DOHH2 (cell line): ENCODE results near the gene ATP10D.

Experiments
- H3F3A ChIP-seq: fragments of 200-600 bp; sonication (generic), shearing (Covaris generic); 2 replicates; pipeline ENCODE4 v1.6.0; 2016; ENCODE audit warnings: antibody characterized with exemption, mild to moderate bottlenecking; ENCODE audit not compliant: control insufficient read depth, insufficient read depth
- H3K27ac ChIP-seq: fragments of 200-600 bp; sonication (generic); 2 replicates; pipeline ENCODE4 v1.5.1; 2014; ENCODE audit warnings: low read depth, mild to moderate bottlenecking, low read length, moderate library complexity
- H3K27me3 ChIP-seq: fragments of 200-600 bp; sonication (generic); 2 replicates; pipeline ENCODE4 v1.6.1; 2014; ENCODE audit warnings: mild to moderate bottlenecking, low read length, mixed read lengths; ENCODE audit not compliant: control insufficient read depth
- H3K36me3 ChIP-seq: fragments of 200-600 bp; sonication (generic); 2 replicates; pipeline ENCODE4 v1.6.1; 2014; ENCODE audit warnings: mild to moderate bottlenecking, low read length, moderate library complexity, mixed read lengths; ENCODE audit not compliant: control insufficient read depth
- H3K4me1 ChIP-seq: fragments of 200-600 bp; sonication (generic); 2 replicates; pipeline ENCODE4 v1.6.1; 2014; ENCODE audit warnings: mild to moderate bottlenecking, low read length, mixed read lengths; ENCODE audit not compliant: control insufficient read depth
- H3K4me2 ChIP-seq: fragments of 200-600 bp; sonication (generic); 2 replicates; pipeline ENCODE4 v1.6.0; 2014; ENCODE audit warnings: mild to moderate bottlenecking, low read length, moderate library complexity
- H3K4me3 ChIP-seq: fragments of 200-600 bp; sonication (generic); 2 replicates; pipeline ENCODE4 v1.5.1; 2014; ENCODE audit warnings: mild to moderate bottlenecking, low read length, mixed read lengths
- H3K79me2 ChIP-seq: fragments of 200-600 bp; sonication (generic); 2 replicates; pipeline ENCODE4 v1.6.1; 2014; ENCODE audit warnings: mild to moderate bottlenecking, low read length, mixed read lengths; ENCODE audit not compliant: control insufficient read depth
- H3K9me2 ChIP-seq: fragments of 200-600 bp; sonication (generic); replicated peaks from 2 replicates; pipeline ENCODE4 v1.6.1; 2014; ENCODE audit warnings: mild to moderate bottlenecking, low read length, mixed read lengths; ENCODE audit not compliant: control insufficient read depth
- H3K9me3 ChIP-seq: fragments of 200-600 bp; sonication (generic); 2 replicates; pipeline ENCODE4 v1.6.1; 2014; ENCODE audit warnings: antibody characterized with exemption, low read length, mixed read lengths; ENCODE audit not compliant: control insufficient read depth, insufficient read depth
- H4K20me1 ChIP-seq: fragments of 200-600 bp; sonication (generic); 2 replicates; pipeline ENCODE4 v1.6.0; 2014; ENCODE audit warnings: low read depth, mild to moderate bottlenecking, antibody characterized with exemption, low read length, moderate library complexity; ENCODE audit not compliant: control insufficient read depth, insufficient read depth
- CTCF ChIP-seq: fragments of 200-600 bp; sonication (generic); IDR thresholded peaks from one replicate; pipeline ENCODE4 v1.5.1; 2014; ENCODE audit warnings: antibody characterized with exemption, mild to moderate bottlenecking, low read depth, low read length; ENCODE audit not compliant: poor library complexity, severe bottlenecking
- EZH2phosphoT487 ChIP-seq: fragments of 200-600 bp; sonication (generic); IDR thresholded peaks from 2 replicates; pipeline ENCODE4 v1.6.1; 2017; ENCODE audit warnings: borderline replicate concordance, mild to moderate bottlenecking, antibody characterized with exemption, low read length, moderate library complexity, mixed read lengths

ATP10D gene

GRCh38 chr4:47631161-47631560, 146.1 kb downstream of the ATP10D start:
- Histone ChIP-seq H3K4me2 (no peak overlapping the region), H3K79me2 (no peaks in the 10 kb centered on the region), H3K27me3 (no peaks in the 10 kb centered on the region), H3K36me3 (no peaks in the 10 kb centered on the region), H3K9me3 (peaks cover 3% of the 10 kb centered on the region; the same call in 1 of the 2 replicates), H3K4me1 (peaks cover 2% of the 10 kb centered on the region), H3K9me2 (no peaks in the 10 kb centered on the region), H4K20me1 (no peaks in the 10 kb centered on the region), H3F3A (no peaks in the 10 kb centered on the region), H3K4me3 (no peak overlapping the region), H3K27ac (no peak overlapping the region)
- no peak for TF ChIP-seq EZH2phosphoT487
- no peak for TF ChIP-seq CTCF

GRCh38 chr4:47639531-47639930, 154.5 kb downstream of the ATP10D start:
- Histone ChIP-seq H3K4me2 (no peak overlapping the region), H3K36me3 (no peaks in the 10 kb centered on the region), H3F3A (no peaks in the 10 kb centered on the region), H4K20me1 (no peaks in the 10 kb centered on the region), H3K9me3 (peaks cover 3% of the 10 kb centered on the region; the same call in 1 of the 2 replicates), H3K9me2 (no peaks in the 10 kb centered on the region), H3K4me3 (no peak overlapping the region), H3K79me2 (no peaks in the 10 kb centered on the region), H3K27me3 (no peaks in the 10 kb centered on the region), H3K27ac (no peak overlapping the region), H3K4me1 (peaks cover 35% of the 10 kb centered on the region)
- TF ChIP-seq CTCF: no peak
- TF ChIP-seq EZH2phosphoT487: no peak

- Histone ChIP-seq H3K4me1 (peaks cover 35% of the 10 kb centered on the region), H3K4me3 (no peak overlapping the region), H4K20me1 (no peaks in the 10 kb centered on the region), H3K36me3 (no peaks in the 10 kb centered on the region), H3K9me3 (no peaks in the 10 kb centered on the region), H3F3A (no peaks in the 10 kb centered on the region), H3K4me2 (no peak overlapping the region), H3K27me3 (no peaks in the 10 kb centered on the region), H3K79me2 (no peaks in the 10 kb centered on the region), H3K9me2 (no peaks in the 10 kb centered on the region), H3K27ac (no peak overlapping the region)
- TF ChIP-seq EZH2phosphoT487: no peak
- no peak for TF ChIP-seq CTCF
Measured at GRCh38 chr4:47640911-47641310, 155.8 kb downstream of the ATP10D start.
